IMR-90 (cell line): ENCODE measurements around the gene SYT6. TPM values are rescaled to one million over a fixed set of nuclear protein-coding genes. Genes with fewer than 3 reads are reported as not detected.

ENCODE experiments used
- ATAC-seq: fragments of 200-7000 bp; cut with Tn5 transposase; 2 replicates; pipeline ENCODE4 v1.9.1; 2020; ENCODE audit warnings: low read depth, mild to moderate bottlenecking, moderate library complexity
- BruUV-seq: library from RNA; stranded (reverse); fragments of 400-500 nt; replicated peaks from 2 replicates; lab custom pipeline; 2021; lab: Mats Ljungman, UMichigan
- CTCF ChIA-PET: fragments of 300-600 bp; formaldehyde crosslinking; extraction: SDS; loops from one replicate; lab custom pipeline; 2021; ENCODE audit warnings: antibody characterized with exemption; lab: Yijun Ruan, JAX
- POLR2A ChIA-PET: fragments of 300-600 bp; sonication (Branson Sonifier 250); formaldehyde crosslinking; loops from one replicate; lab custom pipeline; 2022; ENCODE audit warnings: antibody characterized with exemption; ENCODE audit not compliant: unreplicated experiment; lab: Charles Lee
- DNase-seq: peaks from one replicate; pipeline ENCODE4 v3.0.0; 2013
- H2AFZ ChIP-seq: replicated peaks from 2 replicates; pipeline ENCODE3; 2013; ENCODE audit warnings: low read length, mild to moderate bottlenecking; ENCODE audit not compliant: poor library complexity
- H2AK5ac ChIP-seq: 2 replicates; pipeline ENCODE4 v1.6.1; 2013; ENCODE audit warnings: low read depth, low read length, inconsistent platforms
- H2AK9ac ChIP-seq: replicated peaks from 2 replicates; pipeline ENCODE3; 2013; ENCODE audit warnings: mild to moderate bottlenecking, low read depth, low read length, moderate library complexity; ENCODE audit not compliant: poor library complexity
- H2BK120ac ChIP-seq: 2 replicates; pipeline ENCODE4 v1.6.1; 2013; ENCODE audit warnings: low read depth, low read length, inconsistent platforms
- H2BK15ac ChIP-seq: 3 replicates; pipeline ENCODE4 v1.6.1; 2013; ENCODE audit warnings: low read depth, low read length, inconsistent platforms
- H2BK20ac ChIP-seq: 2 replicates; pipeline ENCODE4 v1.6.1; 2013; ENCODE audit warnings: low read depth, mild to moderate bottlenecking, inconsistent platforms, low read length, moderate library complexity
- H2BK5ac ChIP-seq: 2 replicates; pipeline ENCODE4 v1.6.1; 2013; ENCODE audit warnings: mild to moderate bottlenecking, low read depth, low read length, inconsistent platforms; ENCODE audit not compliant: poor library complexity, severe bottlenecking
- H3K14ac ChIP-seq: replicated peaks from 2 replicates; pipeline ENCODE4 v1.6.1; 2013; ENCODE audit warnings: low read depth, low read length, inconsistent platforms
- H3K18ac ChIP-seq: 2 replicates; pipeline ENCODE4 v1.6.1; 2013; ENCODE audit warnings: low read depth, low read length, control low read depth
- H3K23ac ChIP-seq: 2 replicates; pipeline ENCODE4 v1.6.1; 2013; ENCODE audit warnings: low read depth, low read length, inconsistent platforms
- H3K27ac ChIP-seq: 2 replicates; pipeline ENCODE4 v1.5.1; 2013; ENCODE audit warnings: mild to moderate bottlenecking, control low read depth, low read length; ENCODE audit not compliant: insufficient read depth
- H3K27me3 ChIP-seq: 2 replicates; pipeline ENCODE4 v1.6.1; 2013; ENCODE audit warnings: low read length; ENCODE audit not compliant: control insufficient read depth, insufficient read depth
- H3K36me3 ChIP-seq: 2 replicates; pipeline ENCODE4 v1.6.1; 2013; ENCODE audit warnings: low read length, mixed read lengths; ENCODE audit not compliant: control insufficient read depth, insufficient read depth
- H3K4ac ChIP-seq: 2 replicates; pipeline ENCODE4 v1.6.1; 2013; ENCODE audit warnings: low read depth, low read length, inconsistent platforms
- H3K4me1 ChIP-seq: 2 replicates; pipeline ENCODE4 v1.6.1; 2013; ENCODE audit warnings: low read length, mixed read lengths; ENCODE audit not compliant: control insufficient read depth, insufficient read depth
- H3K4me2 ChIP-seq: 2 replicates; pipeline ENCODE4 v1.6.1; 2013; ENCODE audit warnings: low read depth, mild to moderate bottlenecking, control low read depth, low read length, moderate library complexity
- H3K4me3 ChIP-seq: 2 replicates; pipeline ENCODE4 v1.5.1; 2013; ENCODE audit warnings: low read depth, mild to moderate bottlenecking, control low read depth, low read length, moderate library complexity; ENCODE audit not compliant: insufficient read depth
- H3K56ac ChIP-seq: 2 replicates; pipeline ENCODE4 v1.6.1; 2013; ENCODE audit warnings: low read length, inconsistent platforms; ENCODE audit not compliant: insufficient read depth; ENCODE audit errors: extremely low read depth
- H3K79me1 ChIP-seq, 2 experiments: 2 replicates each; pipeline ENCODE4 v1.6.1; 2013; ENCODE audit warnings: low read length in 2 of 2, inconsistent platforms in 1 of 2, low read depth in 1 of 2
- H3K9ac ChIP-seq: 2 replicates; pipeline ENCODE4 v1.6.1; 2013; ENCODE audit warnings: low read depth, low read length, control low read depth
- H3K9me1 ChIP-seq: 2 replicates; pipeline ENCODE4 v1.6.1; 2013; ENCODE audit warnings: low read length, inconsistent platforms; ENCODE audit not compliant: insufficient read depth
- H3K9me3 ChIP-seq: 2 replicates; pipeline ENCODE4 v1.6.1; 2013; ENCODE audit warnings: low read length; ENCODE audit not compliant: control insufficient read depth, insufficient read depth
- H4K20me1 ChIP-seq: 2 replicates; pipeline ENCODE4 v1.6.1; 2013; ENCODE audit warnings: low read length, inconsistent platforms; ENCODE audit not compliant: insufficient read depth
- H4K5ac ChIP-seq: 2 replicates; pipeline ENCODE4 v1.6.1; 2013; ENCODE audit warnings: mild to moderate bottlenecking, low read depth, low read length, control low read depth
- H4K8ac ChIP-seq, 2 experiments: 2 replicates each; pipeline ENCODE4 v1.6.1; 2013; ENCODE audit warnings: low read depth in 2 of 2, low read length in 2 of 2, control low read depth in 1 of 2, inconsistent platforms in 1 of 2
- H4K91ac ChIP-seq: 2 replicates; pipeline ENCODE4 v1.6.1; 2013; ENCODE audit warnings: low read depth, low read length, inconsistent platforms; ENCODE audit not compliant: insufficient read depth
- BHLHE40 ChIP-seq: fragments of 150-350 bp; IDR thresholded peaks from 2 replicates; pipeline ENCODE4 v1.6.1; 2016; ENCODE audit warnings: mild to moderate bottlenecking, low read depth, low read length
- CHD1 ChIP-seq: IDR thresholded peaks from 2 replicates; pipeline ENCODE4 v1.6.1; 2012; ENCODE audit warnings: low read depth, low read length, improper control_type of control experiment
- MAZ ChIP-seq: IDR thresholded peaks from 2 replicates; pipeline ENCODE4 v1.6.1; 2012; ENCODE audit warnings: low read depth, mild to moderate bottlenecking, low read length, improper control_type of control experiment, moderate library complexity, borderline replicate concordance
- MXI1 ChIP-seq: IDR thresholded peaks from 2 replicates; pipeline ENCODE4 v1.6.1; 2012; ENCODE audit warnings: low read depth, mild to moderate bottlenecking, low read length, moderate library complexity, borderline replicate concordance
- whole genome bisulfite sequencing, 2 experiments: methylation state at CpG; one replicate each; pipeline versions ENCODE4 v1.1.5 to v1.1.7; 2013; ENCODE audit warnings: missing lambda C conversion rate in 2 of 2; ENCODE audit not compliant: insufficient read length in 1 of 2; ENCODE audit errors: extremely low coverage in 2 of 2; 5-methylcytosine and 5-hydroxymethylcytosine counted together
- dilution Hi-C: fragments of 300-500 bp; cut with HindIII; formaldehyde crosslinking; loops from one replicate; pipeline ENCODE4 v1.14.3; 2018; ENCODE audit warnings: low sequenced_read_pairs; ENCODE audit not compliant: unreplicated experiment
- in situ Hi-C: fragments of 300-500 bp; cut with MboI; formaldehyde crosslinking; loops from 3 replicates; pipeline ENCODE4 v1.14.3; 2019; ENCODE audit warnings: low sequenced_read_pairs, inconsistent platforms, mixed read lengths
- intact Hi-C: fragments of 100-400 bp; cut with micrococcal nuclease; formaldehyde crosslinking; loops from 2 replicates; pipeline ENCODE4 v1.10.0; 2022
- polyA plus RNA-seq, 3 experiments: library from polyadenylated mRNA; depleted of rRNA; stranded (reverse); fragments of >200 nt; gene quantifications; 2 replicates each; pipeline ENCODE4 v1.2.3, GENCODE V29; 2012; ENCODE audit warnings: low replicate concordance in 1 of 3
- total RNA-seq: library from RNA; depleted of rRNA; stranded (reverse); fragments of >200 nt; gene quantifications from 2 replicates; pipeline ENCODE4 v1.2.3, GENCODE V29; 2012
- TF ChIP-seq, protein P1 (sequence below): conservative IDR thresholded peaks from 2 replicates; pipeline ENCODE4 v1.5.1; 2012; ENCODE audit warnings: mild to moderate bottlenecking, low read depth, low read length, improper control_type of control experiment

SYT6 gene
- total and polyA plus RNA-seq, 2 of the 4 experiments (the other 2 are of a cell fraction): not detected

DNA sequence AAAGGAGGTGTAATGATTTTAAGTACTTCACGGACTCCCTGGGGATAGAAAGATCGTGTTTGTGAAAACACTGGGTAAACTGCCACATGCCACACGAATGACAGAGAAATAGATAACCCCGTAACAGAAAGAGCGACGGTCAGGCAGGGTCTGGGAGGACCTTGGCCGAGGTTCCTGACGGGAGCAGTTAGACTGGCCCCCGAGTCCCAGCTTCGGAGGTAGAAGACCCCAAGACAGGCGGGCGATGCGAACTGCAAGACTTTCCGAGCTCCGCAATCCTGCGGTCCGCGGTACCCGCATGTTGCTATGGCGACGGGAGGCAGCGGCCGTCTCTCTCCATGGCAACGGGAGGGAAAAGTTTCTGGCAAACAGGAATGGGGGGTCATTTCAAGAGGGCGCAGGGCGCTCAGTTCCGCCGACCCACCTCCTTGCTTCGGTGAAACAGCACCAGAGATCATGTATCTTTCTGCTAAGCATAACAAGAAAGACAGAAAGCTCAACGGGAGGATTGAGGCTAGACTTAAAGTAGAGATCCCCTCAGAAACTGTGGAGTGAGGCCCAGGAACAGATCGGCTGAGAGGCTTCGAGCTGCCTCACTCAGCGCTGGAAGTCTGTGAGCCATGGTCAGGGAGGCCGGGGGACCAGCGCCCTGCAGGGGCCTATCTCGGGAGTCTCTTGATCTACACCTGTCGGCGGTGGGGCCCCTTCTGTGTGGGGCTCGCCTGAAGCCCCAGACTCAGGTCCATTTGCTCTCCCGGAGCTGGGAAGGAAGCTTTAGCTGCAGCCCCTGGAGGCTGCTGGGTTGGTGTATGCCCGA, 685 bp upstream of the SYT6 start:
- no peak for DNase-seq
- no peak overlapping the region for H3K27ac ChIP-seq
- peaks cover 1% of the 10 kb centered on the region; the same call in 1 of the 2 replicates for H3K9me3 ChIP-seq
- H3K79me1 ChIP-seq: no peaks in the 10 kb centered on the region
- H3K14ac ChIP-seq: no peak overlapping the region
- no peak overlapping the region for H3K4ac ChIP-seq
- no peak overlapping the region for H3K4me2 ChIP-seq
- no TSS peak for BruUV-seq
- H2AK5ac ChIP-seq: no peak overlapping the region
- H3K27me3 ChIP-seq: peaks cover 85% of the 10 kb centered on the region
- ChIA-PET POLR2A (no interaction called here), CTCF (interaction anchor here (0.6 kb wide), 1 partner anchor 295 kb away, joined by 4 read pairs; no protein-coding TSS in a partner anchor)
- no peak overlapping the region for H3K56ac ChIP-seq
- in situ Hi-C loops: no loop called here
- H3K4me3 ChIP-seq: no peak overlapping the region
- H3K18ac ChIP-seq: no peak overlapping the region
- dilution Hi-C loops: no loop called here
- intact Hi-C loops: loop anchor here (1.0 kb wide), 1 partner anchor 175 kb away; the partner anchor contains the start of gene OLFML3
- no peak for TF ChIP-seq MAZ
- no peak for TF ChIP-seq MXI1
- TF ChIP-seq CHD1: no peak
- TF ChIP-seq, protein P1, sequence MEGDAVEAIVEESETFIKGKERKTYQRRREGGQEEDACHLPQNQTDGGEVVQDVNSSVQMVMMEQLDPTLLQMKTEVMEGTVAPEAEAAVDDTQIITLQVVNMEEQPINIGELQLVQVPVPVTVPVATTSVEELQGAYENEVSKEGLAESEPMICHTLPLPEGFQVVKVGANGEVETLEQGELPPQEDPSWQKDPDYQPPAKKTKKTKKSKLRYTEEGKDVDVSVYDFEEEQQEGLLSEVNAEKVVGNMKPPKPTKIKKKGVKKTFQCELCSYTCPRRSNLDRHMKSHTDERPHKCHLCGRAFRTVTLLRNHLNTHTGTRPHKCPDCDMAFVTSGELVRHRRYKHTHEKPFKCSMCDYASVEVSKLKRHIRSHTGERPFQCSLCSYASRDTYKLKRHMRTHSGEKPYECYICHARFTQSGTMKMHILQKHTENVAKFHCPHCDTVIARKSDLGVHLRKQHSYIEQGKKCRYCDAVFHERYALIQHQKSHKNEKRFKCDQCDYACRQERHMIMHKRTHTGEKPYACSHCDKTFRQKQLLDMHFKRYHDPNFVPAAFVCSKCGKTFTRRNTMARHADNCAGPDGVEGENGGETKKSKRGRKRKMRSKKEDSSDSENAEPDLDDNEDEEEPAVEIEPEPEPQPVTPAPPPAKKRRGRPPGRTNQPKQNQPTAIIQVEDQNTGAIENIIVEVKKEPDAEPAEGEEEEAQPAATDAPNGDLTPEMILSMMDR: no peak
- no peak for TF ChIP-seq BHLHE40
- peak overlapping the region; percentile 3 for H2AFZ ChIP-seq
- no peaks in the 10 kb centered on the region for H4K20me1 ChIP-seq
- WGBS, 2 experiments: 6% methylated on average over 23 of the region's 41 CpGs; no CpG with 5 or more reads in 1 of the 2 experiments
- H3K4me1 ChIP-seq: no peaks in the 10 kb centered on the region; the same call in 1 of the 2 replicates
- H4K5ac ChIP-seq: no peak overlapping the region
- H3K9ac ChIP-seq: no peak overlapping the region
- H2BK20ac ChIP-seq: no peak overlapping the region
- H3K9me1 ChIP-seq: no peaks in the 10 kb centered on the region
- no peak overlapping the region for H2BK5ac ChIP-seq
- no peak overlapping the region for H2AK9ac ChIP-seq
- no peak overlapping the region for H2BK15ac ChIP-seq
- H3K36me3 ChIP-seq: no peaks in the 10 kb centered on the region
- H2BK120ac ChIP-seq: no peak overlapping the region
- no peak overlapping the region; the same call in 1 of the 2 replicates for H3K23ac ChIP-seq
- no peak overlapping the region for H4K8ac ChIP-seq
- ATAC-seq: no peak
- H4K91ac ChIP-seq: no peak overlapping the region
